ENCODE results near the gene BTNL2. TPM values are rescaled to one million over a fixed set of nuclear protein-coding genes. Genes with fewer than 3 reads are reported as not detected.

BTNL2 gene
- total RNA-seq, 1 experiment from 2014 or later, result not detected

DNA sequence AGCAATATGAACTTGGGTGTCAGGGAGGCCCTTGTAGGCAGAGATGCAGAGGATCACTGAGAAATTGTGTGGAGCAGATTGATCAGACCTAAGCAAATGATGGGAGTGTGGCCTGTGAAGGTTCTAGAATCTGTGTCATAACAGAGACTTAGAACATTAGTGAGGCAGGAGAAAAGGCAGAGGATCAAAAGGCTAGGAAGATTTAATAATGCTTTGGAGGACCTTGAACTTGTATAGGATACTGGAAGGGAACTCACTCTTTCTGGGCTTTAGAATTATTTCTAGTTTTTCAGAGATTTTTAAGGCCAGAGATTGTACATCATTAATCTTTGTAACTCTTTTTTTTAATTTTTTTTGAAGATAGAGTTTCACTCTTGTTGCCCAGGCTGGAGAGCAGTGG is 35.2 kb downstream of the BTNL2 start, which contains the start of gene TSBP1:
TSBP1 (minus strand) TSS at position 101 of the 400 bp plus-strand sequence. CDS start 197 bp downstream, outside the sequence.
- Histone ChIP-seq H3K27ac (ENCODE audit: low read length) (no peak within 1 kb of the TSS), H3K27me3 (ENCODE audit: control insufficient read depth, insufficient read depth, low read length) (no peaks in the 10 kb centered on the region), H3K4me3 (ENCODE audit: low read depth in 2 of 2, low read length in 2 of 2) (no peak within 1 kb of the TSS), H3K36me3 (ENCODE audit: control insufficient read depth, insufficient read depth, low read length) (no peaks in the 10 kb centered on the region), H3K4me1 (ENCODE audit: control insufficient read depth, insufficient read depth, low read length) (no peaks in the 10 kb centered on the region), H3K9me3 (ENCODE audit: control insufficient read depth, insufficient read depth, low read depth, low read length) (no peaks in the 10 kb centered on the region)
- DNase-seq (ENCODE audit: low read depth, low spot score), result no peak
- ATAC-seq, result no peak
- no TSS peak for BruUV-seq (replicated peaks)
- intact Hi-C loops (cut with micrococcal nuclease; ENCODE audit: unreplicated experiment) (no loop called here), in situ Hi-C loops (cut with HindIII; ENCODE audit: low pct_unique_long_range_greater_than_20kb, low sequenced_read_pairs) (no loop called here)
- TF ChIP-seq POLR2AphosphoS5 (IDR thresholded peaks at IDR 0.05; ENCODE audit: low read depth, low read length), result no peak
- TF ChIP-seq SIN3A (IDR thresholded peaks at IDR 0.05; ENCODE audit: borderline replicate concordance, insufficient read depth, low read depth, low read length), result no peak
- TF ChIP-seq, protein P1, sequence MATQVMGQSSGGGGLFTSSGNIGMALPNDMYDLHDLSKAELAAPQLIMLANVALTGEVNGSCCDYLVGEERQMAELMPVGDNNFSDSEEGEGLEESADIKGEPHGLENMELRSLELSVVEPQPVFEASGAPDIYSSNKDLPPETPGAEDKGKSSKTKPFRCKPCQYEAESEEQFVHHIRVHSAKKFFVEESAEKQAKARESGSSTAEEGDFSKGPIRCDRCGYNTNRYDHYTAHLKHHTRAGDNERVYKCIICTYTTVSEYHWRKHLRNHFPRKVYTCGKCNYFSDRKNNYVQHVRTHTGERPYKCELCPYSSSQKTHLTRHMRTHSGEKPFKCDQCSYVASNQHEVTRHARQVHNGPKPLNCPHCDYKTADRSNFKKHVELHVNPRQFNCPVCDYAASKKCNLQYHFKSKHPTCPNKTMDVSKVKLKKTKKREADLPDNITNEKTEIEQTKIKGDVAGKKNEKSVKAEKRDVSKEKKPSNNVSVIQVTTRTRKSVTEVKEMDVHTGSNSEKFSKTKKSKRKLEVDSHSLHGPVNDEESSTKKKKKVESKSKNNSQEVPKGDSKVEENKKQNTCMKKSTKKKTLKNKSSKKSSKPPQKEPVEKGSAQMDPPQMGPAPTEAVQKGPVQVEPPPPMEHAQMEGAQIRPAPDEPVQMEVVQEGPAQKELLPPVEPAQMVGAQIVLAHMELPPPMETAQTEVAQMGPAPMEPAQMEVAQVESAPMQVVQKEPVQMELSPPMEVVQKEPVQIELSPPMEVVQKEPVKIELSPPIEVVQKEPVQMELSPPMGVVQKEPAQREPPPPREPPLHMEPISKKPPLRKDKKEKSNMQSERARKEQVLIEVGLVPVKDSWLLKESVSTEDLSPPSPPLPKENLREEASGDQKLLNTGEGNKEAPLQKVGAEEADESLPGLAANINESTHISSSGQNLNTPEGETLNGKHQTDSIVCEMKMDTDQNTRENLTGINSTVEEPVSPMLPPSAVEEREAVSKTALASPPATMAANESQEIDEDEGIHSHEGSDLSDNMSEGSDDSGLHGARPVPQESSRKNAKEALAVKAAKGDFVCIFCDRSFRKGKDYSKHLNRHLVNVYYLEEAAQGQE (IDR thresholded peaks at IDR 0.05; ENCODE audit: insufficient read depth in 1 of 2, low read depth in 2 of 2, low read length in 1 of 2), result no peak
- TF ChIP-seq, protein P2, sequence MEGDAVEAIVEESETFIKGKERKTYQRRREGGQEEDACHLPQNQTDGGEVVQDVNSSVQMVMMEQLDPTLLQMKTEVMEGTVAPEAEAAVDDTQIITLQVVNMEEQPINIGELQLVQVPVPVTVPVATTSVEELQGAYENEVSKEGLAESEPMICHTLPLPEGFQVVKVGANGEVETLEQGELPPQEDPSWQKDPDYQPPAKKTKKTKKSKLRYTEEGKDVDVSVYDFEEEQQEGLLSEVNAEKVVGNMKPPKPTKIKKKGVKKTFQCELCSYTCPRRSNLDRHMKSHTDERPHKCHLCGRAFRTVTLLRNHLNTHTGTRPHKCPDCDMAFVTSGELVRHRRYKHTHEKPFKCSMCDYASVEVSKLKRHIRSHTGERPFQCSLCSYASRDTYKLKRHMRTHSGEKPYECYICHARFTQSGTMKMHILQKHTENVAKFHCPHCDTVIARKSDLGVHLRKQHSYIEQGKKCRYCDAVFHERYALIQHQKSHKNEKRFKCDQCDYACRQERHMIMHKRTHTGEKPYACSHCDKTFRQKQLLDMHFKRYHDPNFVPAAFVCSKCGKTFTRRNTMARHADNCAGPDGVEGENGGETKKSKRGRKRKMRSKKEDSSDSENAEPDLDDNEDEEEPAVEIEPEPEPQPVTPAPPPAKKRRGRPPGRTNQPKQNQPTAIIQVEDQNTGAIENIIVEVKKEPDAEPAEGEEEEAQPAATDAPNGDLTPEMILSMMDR (IDR thresholded peaks at IDR 0.05), result no peak
- no peak for TF ChIP-seq TCF7L2 (IDR thresholded peaks at IDR 0.05; ENCODE audit: low read depth, low read length)
- CTCF ChIA-PET, result no interaction called here
- POLR2A ChIA-PET, result no interaction called here

DNA sequence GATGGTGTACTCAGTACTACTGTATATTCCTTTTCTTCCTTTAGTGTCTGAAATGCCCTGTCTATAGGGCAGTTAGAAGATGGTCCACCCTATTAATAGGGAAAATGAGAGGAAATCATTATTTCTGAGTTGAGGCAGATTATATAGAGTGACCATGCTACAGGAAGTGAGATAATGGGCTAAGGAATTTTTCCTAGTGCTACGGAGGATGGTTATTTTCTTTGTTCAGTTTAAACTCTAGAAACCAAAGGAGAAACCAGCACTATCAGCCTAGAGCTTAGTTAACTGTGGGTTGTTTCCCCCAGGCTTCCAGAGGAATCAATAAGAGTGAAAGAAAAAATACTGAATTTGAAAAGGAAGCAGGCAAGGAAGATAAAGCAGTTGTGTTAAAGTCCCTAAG is 35.8 kb downstream of the BTNL2 start:
- H3K36me3 ChIP-seq (ENCODE audit: control insufficient read depth, insufficient read depth, low read length), result no peaks in the 10 kb centered on the region
- POLR2A ChIA-PET, result no interaction called here
- ATAC-seq, result no peak
- no peak for DNase-seq (ENCODE audit: low read depth, low spot score)
- H3K27me3 ChIP-seq (ENCODE audit: control insufficient read depth, insufficient read depth, low read length), result no peaks in the 10 kb centered on the region
- H3K27ac ChIP-seq (ENCODE audit: low read length), result no peak overlapping the region
- intact Hi-C loops (cut with micrococcal nuclease; ENCODE audit: unreplicated experiment), result no loop called here
- CTCF ChIA-PET, result no interaction called here
- no peaks in the 10 kb centered on the region for H3K9me3 ChIP-seq (ENCODE audit: control insufficient read depth, insufficient read depth, low read depth, low read length)
- H3K4me1 ChIP-seq (ENCODE audit: control insufficient read depth, insufficient read depth, low read length), result no peaks in the 10 kb centered on the region
- BruUV-seq (replicated peaks), result no TSS peak
- no peak overlapping the region for H3K4me3 ChIP-seq (ENCODE audit: low read depth in 2 of 2, low read length in 2 of 2)
- TF ChIP-seq, protein P2 (IDR thresholded peaks at IDR 0.05), result no peak
- no peak for TF ChIP-seq POLR2AphosphoS5 (IDR thresholded peaks at IDR 0.05; ENCODE audit: low read depth, low read length)
- in situ Hi-C loops (cut with HindIII; ENCODE audit: low pct_unique_long_range_greater_than_20kb, low sequenced_read_pairs), result no loop called here
